ENCODE results near the gene MAP4. TPM values are rescaled to one million over a fixed set of nuclear protein-coding genes. Genes with fewer than 3 reads are reported as not detected.

MAP4 gene
- total and polyA plus RNA-seq, 2 donors (not counting 1 experiment from before 2014, with no cell fraction given), result 39.2 to 132 TPM

DNA sequence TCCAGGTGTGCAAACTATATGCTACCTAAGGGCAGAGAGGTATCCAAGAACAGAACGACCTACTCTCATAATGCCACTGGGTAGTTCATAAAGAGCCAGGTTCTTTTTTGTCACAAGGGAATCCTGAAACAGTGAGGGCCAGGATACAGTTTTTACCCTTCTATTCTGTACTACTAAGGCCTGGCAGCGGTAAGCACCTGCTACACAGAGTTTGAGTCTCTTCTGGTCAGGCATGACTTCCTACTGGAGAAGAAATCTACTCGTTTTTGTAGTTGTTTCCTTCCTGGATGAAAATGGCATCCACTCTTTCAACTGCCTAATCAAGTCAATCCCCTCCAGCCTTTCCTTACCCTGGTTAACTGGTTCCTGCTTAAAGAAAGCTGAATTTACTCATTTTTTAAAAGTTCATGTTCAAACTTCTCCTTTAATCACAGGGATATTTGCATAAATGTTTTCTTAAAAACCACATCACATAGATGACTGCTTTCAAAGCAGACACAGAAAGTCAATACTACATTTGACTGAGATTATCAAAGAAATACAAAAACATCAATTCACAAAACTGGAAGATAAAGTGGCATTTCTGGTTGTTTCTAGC lies 40.0 kb downstream of the MAP4 start:
- DNase-seq (peak; percentile 56), ATAC-seq (ENCODE audit: low read depth) (peak; percentile 76)
- H3K27ac ChIP-seq (ENCODE audit: low read length in 2 of 2), result peak overlapping the region; percentile 52 to 55
- H3K4me2 ChIP-seq (replicated peaks; ENCODE audit: low read depth, low read length, poor library complexity, severe bottlenecking), result peak overlapping the region; percentile 58
- H3K79me2 ChIP-seq (ENCODE audit: control insufficient read depth, insufficient read depth, low read length), result peaks cover 22% of the 10 kb centered on the region
- H3K9me3 ChIP-seq (ENCODE audit: control extremely low read depth in 1 of 3, control insufficient read depth in 2 of 3, insufficient read depth in 1 of 3, low read length in 2 of 3), result no peaks in the 10 kb centered on the region
- peaks cover 25 to 32% of the 10 kb centered on the region in 2 donors for H3K4me1 ChIP-seq (ENCODE audit: control insufficient read depth in 2 of 2, insufficient read depth in 2 of 2, low read length in 2 of 2)
- Mint-ChIP-seq H3K27ac (peak overlapping the region; percentile 80), H3K4me3 (peak overlapping the region; percentile 52), H3K27me3 (no peaks in the 10 kb centered on the region), H3K4me1 (peaks cover 31% of the 10 kb centered on the region), H3K9me3 (ENCODE audit: insufficient read depth) (no peaks in the 10 kb centered on the region)
- peak overlapping the region in 3 of 5 experiments; percentile 5 to 35 (median 21) for H3K4me3 ChIP-seq (ENCODE audit: control extremely low read depth in 1 of 5, extremely low read depth in 1 of 5, insufficient read depth in 1 of 5, low read depth in 2 of 5, low read length in 4 of 5)
- H4K20me1 ChIP-seq (ENCODE audit: control insufficient read depth, insufficient read depth, low read length, poor library complexity, severe bottlenecking), result no peaks in the 10 kb centered on the region
- 8% methylated on average over 2 of the region's 3 CpGs for WGBS (ENCODE audit: insufficient coverage)
- no peaks in the 10 kb centered on the region for H3K27me3 ChIP-seq (replicated peaks in 1 of 4; ENCODE audit: control extremely low read depth in 1 of 4, control insufficient read depth in 3 of 4, insufficient read depth in 4 of 4, low read length in 3 of 4)
- intact Hi-C loops (cut with micrococcal nuclease), result no loop called here
- no peak overlapping the region for H2AFZ ChIP-seq (ENCODE audit: insufficient read depth, low read depth, low read length, poor library complexity, severe bottlenecking)
- peak overlapping the region; percentile 33 for H3K9ac ChIP-seq (ENCODE audit: low read length)
- H3K36me3 ChIP-seq (replicated peaks in 1 of 2; ENCODE audit: control extremely low read depth in 1 of 2, control insufficient read depth in 1 of 2, extremely low read depth in 1 of 2, insufficient read depth in 2 of 2, low read length in 1 of 2), result peaks cover 0 to 4% of the 10 kb centered on the region in 2 experiments
- CTCF ChIA-PET, result interaction anchor here (0.5 to 3.0 kb wide), 2 partner anchors 14 to 139 kb away, joined by 3 to 19 read pairs; no protein-coding TSS in a partner anchor
- TF ChIP-seq, protein P1, sequence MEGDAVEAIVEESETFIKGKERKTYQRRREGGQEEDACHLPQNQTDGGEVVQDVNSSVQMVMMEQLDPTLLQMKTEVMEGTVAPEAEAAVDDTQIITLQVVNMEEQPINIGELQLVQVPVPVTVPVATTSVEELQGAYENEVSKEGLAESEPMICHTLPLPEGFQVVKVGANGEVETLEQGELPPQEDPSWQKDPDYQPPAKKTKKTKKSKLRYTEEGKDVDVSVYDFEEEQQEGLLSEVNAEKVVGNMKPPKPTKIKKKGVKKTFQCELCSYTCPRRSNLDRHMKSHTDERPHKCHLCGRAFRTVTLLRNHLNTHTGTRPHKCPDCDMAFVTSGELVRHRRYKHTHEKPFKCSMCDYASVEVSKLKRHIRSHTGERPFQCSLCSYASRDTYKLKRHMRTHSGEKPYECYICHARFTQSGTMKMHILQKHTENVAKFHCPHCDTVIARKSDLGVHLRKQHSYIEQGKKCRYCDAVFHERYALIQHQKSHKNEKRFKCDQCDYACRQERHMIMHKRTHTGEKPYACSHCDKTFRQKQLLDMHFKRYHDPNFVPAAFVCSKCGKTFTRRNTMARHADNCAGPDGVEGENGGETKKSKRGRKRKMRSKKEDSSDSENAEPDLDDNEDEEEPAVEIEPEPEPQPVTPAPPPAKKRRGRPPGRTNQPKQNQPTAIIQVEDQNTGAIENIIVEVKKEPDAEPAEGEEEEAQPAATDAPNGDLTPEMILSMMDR (IDR thresholded peaks at IDR 0.05), result no peak
- TF ChIP-seq EZH2 (IDR thresholded peaks at IDR 0.05; ENCODE audit: borderline replicate concordance, insufficient read depth, low read depth, low read length, poor library complexity, severe bottlenecking), result no peak
- POLR2A ChIA-PET, result interaction anchor here (0.5 to 0.6 kb wide), 2 partner anchors 464 to 1971 kb away, joined by 5 to 8 read pairs; no protein-coding TSS in a partner anchor

DNA sequence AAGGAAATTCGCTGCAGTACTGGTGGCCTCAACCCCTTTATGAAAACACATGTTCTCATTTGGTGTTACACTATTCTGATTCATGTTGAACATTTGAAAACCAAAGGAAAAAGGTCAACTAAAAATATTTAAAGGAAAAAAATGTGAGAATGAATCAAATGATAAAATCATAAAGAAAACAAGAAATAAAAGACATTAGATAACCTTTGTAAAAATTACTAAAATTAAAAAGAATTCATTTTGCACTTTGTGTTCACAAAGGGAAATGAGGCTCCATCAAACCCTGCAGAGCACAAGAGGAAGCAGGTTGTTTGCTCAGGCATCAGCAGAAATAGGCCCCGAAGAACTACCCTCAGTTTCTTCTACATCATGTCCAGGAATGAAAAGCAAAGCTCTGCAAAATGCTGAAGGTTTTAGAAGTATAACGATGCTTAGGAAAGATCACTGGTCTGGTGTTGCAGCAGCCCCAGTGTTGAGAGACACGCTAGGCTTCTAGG lies 41.2 kb downstream of the MAP4 start:
- POLR2A ChIA-PET, result no interaction called here
- H3K9ac ChIP-seq (ENCODE audit: low read length), result no peak overlapping the region
- H3K4me3 Mint-ChIP-seq, result peak overlapping the region; percentile 84

More for the DNA sequence above, 41.2 kb downstream of the MAP4 start:
- H3K4me2 ChIP-seq (replicated peaks; ENCODE audit: low read depth, low read length, poor library complexity, severe bottlenecking), result peak overlapping the region; percentile 58
- H4K20me1 ChIP-seq (ENCODE audit: control insufficient read depth, insufficient read depth, low read length, poor library complexity, severe bottlenecking), result no peaks in the 10 kb centered on the region
- Mint-ChIP-seq H3K9me3 (ENCODE audit: insufficient read depth) (no peaks in the 10 kb centered on the region), H3K27me3 (no peaks in the 10 kb centered on the region), H3K4me1 (peaks cover 31% of the 10 kb centered on the region), H3K27ac (peak overlapping the region; percentile 80)
- no peaks in the 10 kb centered on the region for H3K27me3 ChIP-seq (replicated peaks in 1 of 4; ENCODE audit: control extremely low read depth in 1 of 4, control insufficient read depth in 3 of 4, insufficient read depth in 4 of 4, low read length in 3 of 4)
- peak; percentile 8 for DNase-seq
- CTCF ChIA-PET, result interaction anchor here (0.7 to 3.0 kb wide), 4 partner anchors 12 to 24 kb away, joined by 3 to 19 read pairs (median 5); no protein-coding TSS in a partner anchor
- no peak for ATAC-seq (ENCODE audit: low read depth)
- WGBS (ENCODE audit: insufficient coverage), result 60% methylated on average over 2 of the region's 4 CpGs
- H2AFZ ChIP-seq (ENCODE audit: insufficient read depth, low read depth, low read length, poor library complexity, severe bottlenecking), result no peak overlapping the region
- H3K27ac ChIP-seq (ENCODE audit: low read length in 2 of 2), result no peak overlapping the region
- H3K4me3 ChIP-seq (ENCODE audit: control extremely low read depth in 1 of 5, extremely low read depth in 1 of 5, insufficient read depth in 1 of 5, low read depth in 2 of 5, low read length in 4 of 5), result no peak overlapping the region
- peaks cover 25 to 32% of the 10 kb centered on the region in 2 donors for H3K4me1 ChIP-seq (ENCODE audit: control insufficient read depth in 2 of 2, insufficient read depth in 2 of 2, low read length in 2 of 2)
- peaks cover 0 to 4% of the 10 kb centered on the region in 2 experiments for H3K36me3 ChIP-seq (replicated peaks in 1 of 2; ENCODE audit: control extremely low read depth in 1 of 2, control insufficient read depth in 1 of 2, extremely low read depth in 1 of 2, insufficient read depth in 2 of 2, low read length in 1 of 2)
- no peak for TF ChIP-seq EZH2 (IDR thresholded peaks at IDR 0.05; ENCODE audit: borderline replicate concordance, insufficient read depth, low read depth, low read length, poor library complexity, severe bottlenecking)
- TF ChIP-seq, protein P1 (IDR thresholded peaks at IDR 0.05), result no peak
- no peaks in the 10 kb centered on the region for H3K9me3 ChIP-seq (ENCODE audit: control extremely low read depth in 1 of 3, control insufficient read depth in 2 of 3, insufficient read depth in 1 of 3, low read length in 2 of 3)
- peaks cover 26% of the 10 kb centered on the region for H3K79me2 ChIP-seq (ENCODE audit: control insufficient read depth, insufficient read depth, low read length)
- intact Hi-C loops (cut with micrococcal nuclease), result no loop called here
